ENCODE measurements around the gene CUX1. TPM values are rescaled to one million over a fixed set of nuclear protein-coding genes. Genes with fewer than 3 reads are reported as not detected.
A peak's percentile ranks its signal among the peaks of the same experiment; 100 is the strongest.

Gene CUX1
- total RNA-seq, 4 donors from 2014 or later, result 56.9 to 124 (median 93.2) TPM

GRCh38 chr7:102082693-102083368 lies 265.4 kb downstream of the CUX1 start:
- H3K9me3 ChIP-seq, result peaks cover 0 to 3% of the 10 kb centered on the region in 2 donors
- no peak overlapping the region for H3K4me3 ChIP-seq
- no peaks in the 10 kb centered on the region for H3K27me3 ChIP-seq
- H3K36me3 ChIP-seq, result no peaks in the 10 kb centered on the region
- intact Hi-C loops (cut with DNase I; ENCODE audit: low total_unique reads), result no loop called here
- H3K27ac ChIP-seq, result no peak overlapping the region
- no peak for TF ChIP-seq EP300 (IDR thresholded peaks at IDR 0.05; ENCODE audit: low read depth)
- H3K4me1 ChIP-seq, result peaks cover 0 to 8% (median 0%) of the 10 kb centered on the region in 4 donors
- WGBS, 2 donors (ENCODE audit: low coverage in 1 of 2), result 92 to 100% methylated on average over 5 of the region's 5 CpGs
- DNase-seq, result no peak
- in situ Hi-C loops (cut with MboI; ENCODE audit: low pct_ligation_motif_present in 1 of 4, low pct_unique_long_range_greater_than_20kb in 1 of 4, low sequenced_read_pairs in 3 of 4), result no loop called here

GRCh38 chr7:102085218-102085772 lies 267.9 kb downstream of the CUX1 start:
- no peak overlapping the region for H3K4me3 ChIP-seq
- no peak for DNase-seq
- no peaks in the 10 kb centered on the region for H3K36me3 ChIP-seq
- intact Hi-C loops (cut with DNase I; ENCODE audit: low total_unique reads), result no loop called here
- H3K4me1 ChIP-seq, result peaks cover 0 to 8% (median 0%) of the 10 kb centered on the region in 4 donors
- TF ChIP-seq POLR2A (IDR thresholded peaks at IDR 0.05), result no peak
- no peak for TF ChIP-seq EP300 (IDR thresholded peaks at IDR 0.05; ENCODE audit: low read depth)
- TF ChIP-seq POLR2AphosphoS5 (IDR thresholded peaks at IDR 0.05), result no peak
- no peak for TF ChIP-seq CTCF (IDR thresholded peaks at IDR 0.05)
- H3K27me3 ChIP-seq, result no peaks in the 10 kb centered on the region
- 62 to 76% methylated on average over 4 to 5 of the region's 5 CpGs for whole genome bisulfite sequencing, 2 donors (ENCODE audit: low coverage in 1 of 2)
- peaks cover 0 to 10% of the 10 kb centered on the region in 2 donors for H3K9me3 ChIP-seq
- H3K27ac ChIP-seq, result peak overlapping the region in 1 of 4 donors; percentile 27
- in situ Hi-C loops (cut with MboI; ENCODE audit: low pct_ligation_motif_present in 1 of 4, low pct_unique_long_range_greater_than_20kb in 1 of 4, low sequenced_read_pairs in 3 of 4), result no loop called here

GRCh38 chr7:102089175-102090098 lies 272.0 kb downstream of the CUX1 start:
- Histone ChIP-seq H3K27me3 (no peaks in the 10 kb centered on the region), H3K4me3 (no peak overlapping the region), H3K9me3 (peaks cover 0 to 10% of the 10 kb centered on the region in 2 donors), H3K4me1 (peaks cover 0 to 23% (median 7%) of the 10 kb centered on the region in 4 donors), H3K27ac (no peak overlapping the region), H3K36me3 (no peaks in the 10 kb centered on the region)
- intact Hi-C loops (cut with DNase I; ENCODE audit: low total_unique reads), result no loop called here
- no peak for TF ChIP-seq EP300 (IDR thresholded peaks at IDR 0.05; ENCODE audit: low read depth)
- TF ChIP-seq CTCF (IDR thresholded peaks at IDR 0.05), result no peak
- no peak for TF ChIP-seq POLR2A (IDR thresholded peaks at IDR 0.05)
- in situ Hi-C loops (cut with MboI; ENCODE audit: low pct_ligation_motif_present in 1 of 4, low pct_unique_long_range_greater_than_20kb in 1 of 4, low sequenced_read_pairs in 3 of 4), result no loop called here
- WGBS, 2 donors (ENCODE audit: low coverage in 1 of 2), result 78 to 92% methylated on average over 3 to 4 of the region's 4 CpGs
- no peak for DNase-seq

DNA sequence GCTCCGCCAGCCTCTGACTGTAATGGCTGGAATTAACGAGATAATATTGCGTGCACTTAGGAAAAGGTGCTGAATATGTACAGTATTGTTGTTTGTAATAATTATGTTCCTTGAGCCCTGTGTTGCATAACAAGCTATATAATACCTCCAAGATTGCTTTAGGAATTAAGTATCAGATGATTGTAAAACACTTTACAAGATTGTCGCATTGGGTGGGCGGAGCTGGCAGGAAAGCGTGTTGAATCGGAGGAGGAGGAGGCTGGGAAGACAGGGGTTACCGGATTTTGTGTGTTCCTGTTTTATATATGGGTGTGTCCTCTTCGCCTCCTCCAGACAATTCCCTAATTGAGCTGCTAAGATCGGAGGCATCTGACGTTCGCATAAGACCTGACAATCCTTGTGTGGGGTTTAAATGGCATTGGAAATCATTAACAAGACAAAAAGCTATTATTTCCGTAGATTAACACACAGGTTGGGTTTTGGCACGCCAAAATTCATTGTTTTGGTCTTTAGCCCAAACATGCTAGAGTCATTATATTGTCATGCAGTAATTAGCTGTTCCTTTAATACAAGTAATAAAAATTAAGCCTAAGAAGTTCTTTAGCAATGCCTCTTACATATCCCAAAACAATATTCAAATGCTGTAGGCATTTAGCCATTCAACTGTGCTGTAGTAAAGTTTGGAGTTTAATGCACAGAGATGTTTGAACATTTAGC lies 276.3 kb downstream of the CUX1 start:
- no peak for TF ChIP-seq EP300 (IDR thresholded peaks at IDR 0.05; ENCODE audit: low read depth)
- no peak for TF ChIP-seq POLR2A (IDR thresholded peaks at IDR 0.05)
- no peak for TF ChIP-seq POLR2AphosphoS5 (IDR thresholded peaks at IDR 0.05)
- TF ChIP-seq CTCF (IDR thresholded peaks at IDR 0.05), result no peak
- in situ Hi-C loops (cut with MboI; ENCODE audit: low pct_ligation_motif_present in 1 of 4, low pct_unique_long_range_greater_than_20kb in 1 of 4, low sequenced_read_pairs in 3 of 4), result no loop called here

More for the DNA sequence above, 276.3 kb downstream of the CUX1 start:
- 60 to 64% methylated on average over 9 to 14 of the region's 14 CpGs for WGBS, 2 donors (ENCODE audit: low coverage in 1 of 2)
- peak; percentile 57 for DNase-seq
- Histone ChIP-seq H3K36me3 (no peaks in the 10 kb centered on the region), H3K9me3 (peaks cover 0 to 4% of the 10 kb centered on the region in 2 donors), H3K4me1 (peaks cover 16 to 41% (median 25%) of the 10 kb centered on the region in 4 donors), H3K27me3 (no peaks in the 10 kb centered on the region), H3K4me3 (no peak overlapping the region), H3K27ac (peak overlapping the region; percentile 1 to 59 (median 20))
- intact Hi-C loops (cut with DNase I; ENCODE audit: low total_unique reads), result no loop called here
